Mammary epithelial cell (primary cell): ENCODE data around the gene LRMDA.

Source experiments
- CTCF ChIP-seq, 2 donors: IDR thresholded peaks in 1 of 2; conservative IDR thresholded peaks in 1 of 2; 2 replicates each; pipeline ENCODE4 v1.5.1; 2011 to 2012; ENCODE audit warnings: inconsistent platforms in 2 of 2, low read length in 2 of 2, mild to moderate bottlenecking in 2 of 2, control low read depth in 1 of 2, low read depth in 1 of 2; ENCODE audit not compliant: insufficient read depth in 1 of 2; ENCODE audit errors: extremely low read depth in 1 of 2
- EZH2 ChIP-seq: IDR thresholded peaks from 2 replicates; pipeline ENCODE4 v1.6.1; 2012; ENCODE audit warnings: low read length, inconsistent platforms, borderline replicate concordance

GRCh38 chr10:76542307-76542930 lies 1111.0 kb downstream of the LRMDA start:
- TF ChIP-seq CTCF (conservative IDR thresholded peaks at IDR 0.05 in 1 of 2, IDR thresholded peaks at IDR 0.05 in 1 of 2; ENCODE audit: extremely low read depth in 1 of 2, insufficient read depth in 1 of 2, low read depth in 1 of 2, low read length in 2 of 2) (no peak), EZH2 (no peak)
